Measurements from ENCODE around the gene CD59.

Gene CD59

DNA sequence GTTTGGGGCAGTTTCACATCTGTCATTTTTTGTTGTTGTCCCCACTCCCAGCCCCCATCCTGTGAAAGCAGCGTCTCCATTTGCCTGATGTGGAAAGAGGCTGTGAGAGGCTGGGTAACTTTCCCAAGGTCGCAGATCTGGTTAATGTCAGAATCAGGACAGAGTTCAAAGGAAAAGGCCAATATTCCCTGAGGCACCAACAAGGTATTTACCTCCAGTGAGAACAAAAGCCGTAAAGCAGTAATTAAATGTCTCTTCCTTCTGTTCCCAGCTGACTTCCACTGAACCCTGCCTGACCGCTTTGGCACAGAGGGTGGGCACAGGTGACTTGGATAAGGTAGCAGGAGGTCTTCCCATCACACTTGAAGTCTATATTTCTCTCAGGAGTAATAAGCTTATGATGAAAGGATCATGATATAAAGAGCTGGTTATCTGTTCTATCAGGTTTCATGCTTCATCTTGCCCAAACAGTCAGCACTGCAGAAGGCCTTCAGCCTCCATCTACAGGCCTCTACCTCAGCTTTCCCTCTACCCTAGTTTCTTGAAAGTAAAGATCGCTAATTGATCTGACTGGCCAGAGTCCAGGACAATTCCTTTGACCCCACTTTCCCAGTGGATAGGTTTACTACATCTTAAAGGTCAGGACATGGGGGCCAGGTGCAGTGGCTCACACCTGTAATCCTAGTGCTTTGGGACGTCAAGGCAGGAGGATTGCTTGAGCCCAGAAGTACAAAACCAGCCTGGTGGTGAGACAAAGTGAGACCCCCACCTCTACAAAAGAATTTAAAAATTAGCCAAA is 45.0 kb downstream of the CD59 start:
- no peak for DNase-seq (ENCODE audit: extremely low read depth, insufficient read length)
- H3K27me3 ChIP-seq (replicated peaks; ENCODE audit: control insufficient read depth, insufficient read depth, low read length) = no peaks in the 10 kb centered on the region
- no peaks in the 10 kb centered on the region for H3K36me3 ChIP-seq (ENCODE audit: control insufficient read depth, insufficient read depth, low read length)
- TF ChIP-seq, protein P1, sequence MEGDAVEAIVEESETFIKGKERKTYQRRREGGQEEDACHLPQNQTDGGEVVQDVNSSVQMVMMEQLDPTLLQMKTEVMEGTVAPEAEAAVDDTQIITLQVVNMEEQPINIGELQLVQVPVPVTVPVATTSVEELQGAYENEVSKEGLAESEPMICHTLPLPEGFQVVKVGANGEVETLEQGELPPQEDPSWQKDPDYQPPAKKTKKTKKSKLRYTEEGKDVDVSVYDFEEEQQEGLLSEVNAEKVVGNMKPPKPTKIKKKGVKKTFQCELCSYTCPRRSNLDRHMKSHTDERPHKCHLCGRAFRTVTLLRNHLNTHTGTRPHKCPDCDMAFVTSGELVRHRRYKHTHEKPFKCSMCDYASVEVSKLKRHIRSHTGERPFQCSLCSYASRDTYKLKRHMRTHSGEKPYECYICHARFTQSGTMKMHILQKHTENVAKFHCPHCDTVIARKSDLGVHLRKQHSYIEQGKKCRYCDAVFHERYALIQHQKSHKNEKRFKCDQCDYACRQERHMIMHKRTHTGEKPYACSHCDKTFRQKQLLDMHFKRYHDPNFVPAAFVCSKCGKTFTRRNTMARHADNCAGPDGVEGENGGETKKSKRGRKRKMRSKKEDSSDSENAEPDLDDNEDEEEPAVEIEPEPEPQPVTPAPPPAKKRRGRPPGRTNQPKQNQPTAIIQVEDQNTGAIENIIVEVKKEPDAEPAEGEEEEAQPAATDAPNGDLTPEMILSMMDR (IDR thresholded peaks at IDR 0.05; ENCODE audit: insufficient read depth, low read length, poor library complexity, severe bottlenecking) = no peak
- no peak overlapping the region for H3K4me3 ChIP-seq (replicated peaks; ENCODE audit: low read depth, low read length)

DNA sequence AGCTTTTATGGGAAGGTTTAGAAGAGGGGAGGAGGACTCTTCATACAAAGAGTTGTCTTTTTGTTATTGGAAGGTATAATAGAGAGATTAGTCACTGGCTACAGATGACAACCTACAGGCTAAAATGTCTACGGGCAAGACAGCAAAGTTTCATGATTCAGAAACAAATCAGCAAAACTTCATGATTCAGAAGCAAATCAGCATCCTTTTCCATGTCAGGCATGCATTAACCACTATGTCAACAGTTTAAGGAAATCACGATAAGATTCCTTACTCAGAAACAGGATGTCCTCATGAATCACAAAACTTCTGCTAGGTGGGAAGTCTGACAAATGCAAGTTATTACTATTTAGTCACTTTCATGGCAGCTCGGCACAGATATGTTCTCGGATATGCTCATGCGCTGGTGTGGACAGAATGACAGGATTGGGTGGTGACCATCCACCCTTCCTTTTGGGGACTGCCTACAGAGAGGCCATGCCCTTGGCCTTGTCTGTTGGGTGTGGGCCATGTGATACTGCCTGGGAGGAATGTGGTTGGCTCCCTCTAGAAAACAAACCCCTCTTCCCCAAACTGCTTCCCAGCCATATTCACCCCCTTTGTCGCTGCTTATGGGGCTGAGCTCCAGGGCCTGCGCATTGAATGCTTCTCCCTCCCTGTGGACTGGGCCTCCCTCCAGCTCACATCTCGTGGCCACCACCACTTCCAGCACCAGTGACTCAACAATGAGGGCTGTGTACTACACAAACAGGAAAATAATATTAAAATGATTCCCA is 45.7 kb downstream of the CD59 start:
- DNase-seq (ENCODE audit: extremely low read depth, insufficient read length) = no peak
- TF ChIP-seq, protein P1 (IDR thresholded peaks at IDR 0.05; ENCODE audit: insufficient read depth, low read length, poor library complexity, severe bottlenecking) = no peak
- Histone ChIP-seq H3K4me3 (replicated peaks; ENCODE audit: low read depth, low read length) (no peak overlapping the region), H3K27me3 (replicated peaks; ENCODE audit: control insufficient read depth, insufficient read depth, low read length) (no peaks in the 10 kb centered on the region), H3K36me3 (ENCODE audit: control insufficient read depth, insufficient read depth, low read length) (no peaks in the 10 kb centered on the region)

DNA sequence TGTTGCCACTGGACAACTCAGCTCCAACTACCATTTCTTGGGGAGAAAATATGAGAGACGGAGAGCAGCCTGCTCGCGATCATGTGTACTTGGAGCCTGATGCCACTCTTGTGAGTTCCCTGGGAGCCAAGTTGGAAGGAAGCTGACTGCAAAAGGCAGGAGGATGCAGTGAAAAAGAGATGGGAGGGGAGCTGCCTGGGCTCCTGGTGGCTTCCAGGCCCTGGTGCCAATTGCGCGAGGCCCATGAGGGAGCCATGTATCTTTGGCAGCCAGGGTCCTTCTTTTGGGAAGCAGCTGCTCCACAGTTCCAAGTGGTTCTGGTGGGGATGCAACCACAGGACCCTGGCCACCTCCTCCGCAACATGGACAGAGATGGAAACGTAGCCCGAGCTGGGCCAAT is 46.7 kb downstream of the CD59 start:
- no peak overlapping the region for H3K4me3 ChIP-seq (replicated peaks; ENCODE audit: low read depth, low read length)
- no peak for DNase-seq (ENCODE audit: extremely low read depth, insufficient read length)
- TF ChIP-seq, protein P1 (IDR thresholded peaks at IDR 0.05; ENCODE audit: insufficient read depth, low read length, poor library complexity, severe bottlenecking) = no peak
- no peaks in the 10 kb centered on the region for H3K27me3 ChIP-seq (replicated peaks; ENCODE audit: control insufficient read depth, insufficient read depth, low read length)
- no peaks in the 10 kb centered on the region for H3K36me3 ChIP-seq (ENCODE audit: control insufficient read depth, insufficient read depth, low read length)

DNA sequence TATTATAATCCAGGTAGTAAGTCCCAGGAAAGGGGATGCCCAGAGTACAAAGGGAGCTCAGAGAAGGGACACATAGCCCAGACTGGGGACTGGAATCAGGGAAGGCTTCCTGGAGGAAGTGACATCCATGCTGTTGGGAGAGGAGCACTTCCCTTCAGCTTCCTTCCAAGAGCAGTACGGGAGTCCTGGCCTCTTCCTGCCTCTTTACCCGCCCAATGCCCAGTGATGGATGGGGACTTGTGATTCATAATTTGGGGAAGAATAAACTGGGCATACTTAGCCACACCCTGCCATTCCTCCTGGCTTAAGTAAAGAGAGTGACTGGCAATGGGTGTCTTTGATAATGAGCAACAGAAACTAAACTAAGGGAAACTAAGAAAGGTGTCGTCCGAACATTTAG is 47.1 kb downstream of the CD59 start:
- no peaks in the 10 kb centered on the region for H3K36me3 ChIP-seq (ENCODE audit: control insufficient read depth, insufficient read depth, low read length)
- no peak for DNase-seq (ENCODE audit: extremely low read depth, insufficient read length)
- no peak overlapping the region for H3K4me3 ChIP-seq (replicated peaks; ENCODE audit: low read depth, low read length)
- TF ChIP-seq, protein P1 (IDR thresholded peaks at IDR 0.05; ENCODE audit: insufficient read depth, low read length, poor library complexity, severe bottlenecking) = no peak
- H3K27me3 ChIP-seq (replicated peaks; ENCODE audit: control insufficient read depth, insufficient read depth, low read length) = no peaks in the 10 kb centered on the region

DNA sequence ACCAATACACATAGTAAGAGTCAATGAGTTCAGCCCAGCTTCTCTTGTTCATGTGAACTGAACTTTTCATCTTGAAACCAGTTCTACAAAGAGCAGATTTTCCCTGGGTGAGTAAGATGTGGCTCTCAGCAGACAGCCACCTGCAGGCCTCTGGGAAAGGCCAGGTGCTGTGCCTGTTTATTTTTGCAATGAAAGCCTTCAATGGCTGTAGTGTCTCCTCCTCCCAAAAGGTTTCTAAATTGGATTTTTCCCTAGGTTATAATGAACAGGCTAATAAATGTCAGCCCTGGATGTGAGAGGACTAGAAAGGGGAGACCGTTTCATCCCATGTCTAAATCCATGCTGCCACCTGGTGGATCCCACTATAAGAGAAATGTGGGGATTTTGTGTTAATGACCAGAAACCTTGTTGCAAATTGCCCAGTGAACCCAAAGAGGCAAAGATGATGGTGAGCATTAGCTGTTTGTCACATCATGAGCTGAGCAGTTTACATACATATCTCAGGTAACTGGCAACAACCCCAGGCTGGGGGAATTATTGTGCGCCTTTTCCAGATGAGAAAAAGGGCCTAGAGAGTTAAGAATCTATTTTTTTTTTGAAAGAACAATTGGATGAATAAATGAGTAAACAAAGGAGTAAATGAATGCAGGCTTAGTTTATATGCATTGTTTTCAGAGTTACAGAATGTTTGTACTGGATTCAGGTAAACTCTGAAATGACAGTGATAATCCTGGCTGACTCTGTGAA is 48.3 kb downstream of the CD59 start:
- TF ChIP-seq, protein P1 (IDR thresholded peaks at IDR 0.05; ENCODE audit: insufficient read depth, low read length, poor library complexity, severe bottlenecking) = peak; percentile 61
- Histone ChIP-seq H3K36me3 (ENCODE audit: control insufficient read depth, insufficient read depth, low read length) (no peaks in the 10 kb centered on the region), H3K27me3 (replicated peaks; ENCODE audit: control insufficient read depth, insufficient read depth, low read length) (no peaks in the 10 kb centered on the region), H3K4me3 (replicated peaks; ENCODE audit: low read depth, low read length) (no peak overlapping the region)
- peak; percentile 18 for DNase-seq (ENCODE audit: extremely low read depth, insufficient read length)

All from GM06990 (cell line).